Transverse colon (tissue), 4 donors: Measurements from ENCODE around the gene DBNDD1.

ENCODE experiments used
- CTCF ChIP-seq, 5 experiments: fragments of 200-600 bp in 3 of 5; fragments of 450-650 bp in 2 of 5; sonication (generic) in 3 of 5; IDR thresholded peaks; 1 replicate in 2 of 5; 2 replicates in 3 of 5; pipeline ENCODE4 v1.5.1; 2016 to 2017; ENCODE audit warnings: antibody characterized with exemption in 5 of 5, inconsistent platforms in 3 of 5, mild to moderate bottlenecking in 2 of 5, moderate library complexity in 1 of 5
- POLR2A ChIP-seq: fragments of 450-650 bp; IDR thresholded peaks from one replicate; pipeline ENCODE4 v1.6.1; 2016; ENCODE audit warnings: antibody characterized with exemption, mild to moderate bottlenecking, moderate library complexity
- POLR2AphosphoS5 ChIP-seq, 3 donors: sonication (generic); formaldehyde crosslinking; IDR thresholded peaks; one replicate each; pipeline ENCODE4 v1.6.1; 2016; ENCODE audit warnings: antibody characterized with exemption in 3 of 3

GRCh38 chr16:89965447-89966225 is 53.6 kb downstream of the DBNDD1 start:
- TF ChIP-seq POLR2A (no peak), POLR2AphosphoS5 (IDR thresholded peaks at IDR 0.05) (no peak), CTCF (IDR thresholded peaks at IDR 0.05) (no peak)
